GM19467 (cell line): ENCODE results near the gene STXBP4.

Experiments used
- ATAC-seq: cut with Tn5 transposase; IDR thresholded peaks from one replicate; pipeline ENCODE4 v1.9.1; 2021; ENCODE audit warnings: mild to moderate bottlenecking, moderate library complexity; ENCODE audit not compliant: unreplicated experiment

STXBP4 gene

GRCh38 chr17:55215711-55216110, 247.1 kb downstream of the STXBP4 start:
- ATAC-seq: no peak

DNA sequence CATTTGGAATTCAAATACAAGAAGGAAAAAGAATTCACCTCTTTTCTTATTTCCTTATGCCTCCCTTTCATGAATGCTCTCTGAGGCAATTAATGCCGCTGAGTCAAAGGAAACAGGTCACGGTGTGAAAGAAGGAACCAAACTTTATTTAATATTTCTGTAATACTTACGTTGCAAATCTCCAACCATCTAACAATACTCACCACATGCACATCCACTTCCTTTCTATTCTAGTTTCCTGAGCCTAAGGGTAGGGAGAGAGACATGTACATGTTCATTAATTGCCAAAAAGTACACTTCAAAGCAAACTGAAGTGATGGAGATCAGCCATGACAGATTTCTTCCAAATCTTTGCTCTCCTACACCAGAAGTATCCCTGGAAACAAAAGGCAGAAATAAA, 248.3 kb downstream of the STXBP4 start:
- ATAC-seq: no peak

- no peak for ATAC-seq
Observed at GRCh38 chr17:55219459-55219858, 250.9 kb downstream of the STXBP4 start.

- no peak for ATAC-seq
Observed at GRCh38 chr17:55219934-55220333, 251.4 kb downstream of the STXBP4 start.
